Right forelimb (tissue), 1 donor: ENCODE data around the gene LOC128125822.
A peak's percentile ranks its signal among the peaks of the same experiment; 100 is the strongest.
"Not testable (repeated sequence)": the region's sequence is repeated elsewhere in the genome, so short reads cannot be mapped to it uniquely, and the experiment has no call there.

Source experiments
- DNase-seq: peaks from one replicate; pipeline ENCODE4 v3.0.0-alpha.2; 2018

The LOC128125822 gene

GRCh38 chr6:63584566-63584965 lies 12.3 kb downstream of the LOC128125822 start:
- no peak for DNase-seq

- not testable (repeated sequence) for DNase-seq
Observed at GRCh38 chr6:63585652-63586051, 13.4 kb downstream of the LOC128125822 start.

GRCh38 chr6:63589952-63590411 lies 17.7 kb downstream of the LOC128125822 start:
- DNase-seq: no peak

GRCh38 chr6:63592886-63593285 lies 20.6 kb downstream of the LOC128125822 start:
- no peak for DNase-seq

- no peak for DNase-seq
Observed at GRCh38 chr6:63597141-63598048, 25.1 kb downstream of the LOC128125822 start.

GRCh38 chr6:63598049-63599036 lies 26.1 kb downstream of the LOC128125822 start:
- DNase-seq: peak; percentile 83

- no peak for DNase-seq
Observed at GRCh38 chr6:63599243-63599642, 27.0 kb downstream of the LOC128125822 start.

GRCh38 chr6:63600136-63600535 lies 27.9 kb downstream of the LOC128125822 start:
- no peak for DNase-seq

- no peak for DNase-seq
Observed at GRCh38 chr6:63609231-63609630, 37.0 kb downstream of the LOC128125822 start.

- DNase-seq: no peak
Observed at GRCh38 chr6:63610944-63611343, 38.7 kb downstream of the LOC128125822 start.

- DNase-seq: no peak
Observed at GRCh38 chr6:63611560-63611959, 39.3 kb downstream of the LOC128125822 start.

GRCh38 chr6:63615590-63615989 lies 43.3 kb downstream of the LOC128125822 start:
- DNase-seq: no peak
